Prostate gland (tissue), 2 donors: Measurements from ENCODE around the gene GPRIN3. TPM values are rescaled to one million over a fixed set of nuclear protein-coding genes. Genes with fewer than 3 reads are reported as not detected.

Experiments used
- DNase-seq: peaks from one replicate; pipeline ENCODE4 v3.0.0-alpha.2; 2019; ENCODE audit warnings: low spot score
- H3K27ac ChIP-seq, 2 donors: fragments of 200-600 bp; sonication (generic); 2 replicates each; pipeline ENCODE4 v1.5.1; 2017 to 2019
- H3K27me3 ChIP-seq: fragments of 200-600 bp; sonication (generic); replicated peaks from 2 replicates; pipeline ENCODE4 v1.5.1; 2019; ENCODE audit not compliant: insufficient read depth
- H3K36me3 ChIP-seq, 2 donors: fragments of 200-600 bp; sonication (generic); 1 replicate in 1 of 2; 2 replicates in 1 of 2; pipeline versions ENCODE4 v1.5.1 to v1.8.1; 2017 to 2019
- H3K4me1 ChIP-seq: fragments of 200-600 bp; sonication (generic); replicated peaks from 2 replicates; pipeline ENCODE4 v1.5.1; 2019
- H3K4me3 ChIP-seq, 2 donors: fragments of 200-600 bp; sonication (generic); 2 replicates each; pipeline ENCODE4 v1.5.1; 2017 to 2019
- H3K9me3 ChIP-seq: fragments of 200-600 bp; sonication (generic); 2 replicates; pipeline ENCODE4 v1.5.1; 2017
- POLR2A ChIP-seq: fragments of 450-650 bp; IDR thresholded peaks from one replicate; pipeline ENCODE4 v1.6.1; 2016; ENCODE audit warnings: antibody characterized with exemption, mild to moderate bottlenecking
- POLR2AphosphoS5 ChIP-seq: sonication (generic); formaldehyde crosslinking; IDR thresholded peaks from one replicate; pipeline ENCODE4 v1.6.1; 2017; ENCODE audit warnings: antibody characterized with exemption
- WGBS: methylation state at CpG from one replicate; pipeline ENCODE4 v1.1.5; 2018; 5-methylcytosine and 5-hydroxymethylcytosine counted together
- intact Hi-C: fragments of 100-400 bp; cut with DNase I; formaldehyde crosslinking; loops from one replicate; pipeline ENCODE4 v1.14.2; 2022
- total RNA-seq, 2 donors: library from RNA; depleted of rRNA; stranded (reverse); fragments of >200 nt; gene quantifications; one replicate each; pipeline ENCODE4 v1.1.0, GENCODE V29; 2016
- TF ChIP-seq, protein P1 (sequence below), 4 experiments: fragments of 200-600 bp in 2 of 4; fragments of 450-650 bp in 2 of 4; sonication (generic) in 2 of 4; IDR thresholded peaks; 1 replicate in 3 of 4; 2 replicates in 1 of 4; pipeline ENCODE4 v1.5.1; 2016 to 2019; ENCODE audit warnings: antibody characterized with exemption in 4 of 4, mild to moderate bottlenecking in 2 of 4, moderate library complexity in 2 of 4

The GPRIN3 gene
- total RNA-seq, 2 donors from 2014 or later = 0.77 to 2.4 TPM

DNA sequence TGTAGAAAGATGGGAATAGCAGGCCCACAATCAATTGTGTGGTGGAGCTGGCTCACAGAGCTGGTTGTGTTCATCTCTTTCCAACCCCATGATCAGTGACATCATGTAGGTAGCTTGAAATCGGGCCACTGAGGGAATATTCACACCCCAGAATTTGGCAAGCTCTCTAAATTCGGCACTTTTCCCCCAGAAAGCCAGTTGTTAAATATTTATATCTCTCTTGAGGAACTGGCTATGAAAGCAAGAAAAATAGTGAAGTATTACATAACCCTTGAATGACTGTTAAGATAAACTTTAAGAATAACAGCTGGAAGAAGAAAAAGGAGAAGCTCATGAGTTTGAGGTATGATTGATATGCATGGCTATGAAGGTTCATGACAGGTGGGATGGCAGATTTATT lies 38.9 kb downstream of the GPRIN3 start:
- Histone ChIP-seq H3K36me3 (no peaks in the 10 kb centered on the region), H3K4me1 (no peaks in the 10 kb centered on the region), H3K27me3 (no peaks in the 10 kb centered on the region), H3K9me3 (no peaks in the 10 kb centered on the region), H3K27ac (no peak overlapping the region), H3K4me3 (no peak overlapping the region)
- DNase-seq = no peak
- TF ChIP-seq POLR2AphosphoS5 (no peak), POLR2A (no peak)
- TF ChIP-seq, protein P1, sequence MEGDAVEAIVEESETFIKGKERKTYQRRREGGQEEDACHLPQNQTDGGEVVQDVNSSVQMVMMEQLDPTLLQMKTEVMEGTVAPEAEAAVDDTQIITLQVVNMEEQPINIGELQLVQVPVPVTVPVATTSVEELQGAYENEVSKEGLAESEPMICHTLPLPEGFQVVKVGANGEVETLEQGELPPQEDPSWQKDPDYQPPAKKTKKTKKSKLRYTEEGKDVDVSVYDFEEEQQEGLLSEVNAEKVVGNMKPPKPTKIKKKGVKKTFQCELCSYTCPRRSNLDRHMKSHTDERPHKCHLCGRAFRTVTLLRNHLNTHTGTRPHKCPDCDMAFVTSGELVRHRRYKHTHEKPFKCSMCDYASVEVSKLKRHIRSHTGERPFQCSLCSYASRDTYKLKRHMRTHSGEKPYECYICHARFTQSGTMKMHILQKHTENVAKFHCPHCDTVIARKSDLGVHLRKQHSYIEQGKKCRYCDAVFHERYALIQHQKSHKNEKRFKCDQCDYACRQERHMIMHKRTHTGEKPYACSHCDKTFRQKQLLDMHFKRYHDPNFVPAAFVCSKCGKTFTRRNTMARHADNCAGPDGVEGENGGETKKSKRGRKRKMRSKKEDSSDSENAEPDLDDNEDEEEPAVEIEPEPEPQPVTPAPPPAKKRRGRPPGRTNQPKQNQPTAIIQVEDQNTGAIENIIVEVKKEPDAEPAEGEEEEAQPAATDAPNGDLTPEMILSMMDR (IDR thresholded peaks at IDR 0.05) = no peak
- WGBS = 62% methylated on average over 2 of the region's 2 CpGs
- intact Hi-C loops = no loop called here

DNA sequence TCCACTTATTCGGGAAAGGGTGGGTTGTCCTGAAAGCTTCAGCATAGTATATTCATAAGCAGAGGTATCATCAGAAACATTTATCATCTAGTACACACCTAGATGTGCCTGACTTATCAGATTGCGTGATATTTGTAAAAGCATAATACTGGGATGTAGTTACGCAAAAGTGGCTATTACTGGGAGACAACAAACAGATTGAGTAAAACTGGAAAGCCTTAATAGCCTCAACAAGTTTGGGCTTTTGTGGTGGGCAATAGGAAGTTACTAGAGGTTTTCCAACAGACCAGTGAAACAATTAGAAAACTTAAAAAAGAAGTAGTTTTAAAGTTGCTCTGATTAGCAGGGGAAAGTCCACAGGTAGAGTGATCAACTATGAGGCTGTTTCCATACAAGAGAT lies 39.8 kb downstream of the GPRIN3 start:
- no peak overlapping the region for H3K27ac ChIP-seq
- no peaks in the 10 kb centered on the region for H3K9me3 ChIP-seq
- no peaks in the 10 kb centered on the region for H3K36me3 ChIP-seq
- WGBS = 94% methylated on average over 3 of the region's 3 CpGs
- no peaks in the 10 kb centered on the region for H3K27me3 ChIP-seq
- intact Hi-C loops = no loop called here
- no peaks in the 10 kb centered on the region for H3K4me1 ChIP-seq
- DNase-seq = no peak
- no peak overlapping the region for H3K4me3 ChIP-seq
- TF ChIP-seq POLR2AphosphoS5 = no peak
- TF ChIP-seq, protein P1 (IDR thresholded peaks at IDR 0.05) = no peak
- TF ChIP-seq POLR2A = no peak

DNA sequence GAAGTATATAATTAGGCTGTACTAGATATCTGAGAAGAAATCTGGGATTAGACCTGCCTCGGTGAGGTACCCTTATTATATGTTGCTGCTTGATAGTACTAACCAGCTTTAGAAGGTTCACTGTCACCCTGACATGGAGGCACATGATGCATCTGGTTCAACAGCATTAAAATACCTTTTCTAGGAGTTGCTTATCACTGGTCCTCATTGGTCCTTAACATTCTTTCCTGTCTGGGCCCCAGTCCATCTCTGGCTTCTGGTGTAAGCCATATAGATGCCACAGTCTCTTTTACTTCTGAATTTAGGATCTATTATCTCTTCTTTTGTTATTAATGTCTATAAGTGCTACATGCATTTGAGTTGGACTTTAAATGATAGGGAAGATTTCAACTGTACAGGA lies 40.2 kb downstream of the GPRIN3 start:
- Histone ChIP-seq H3K9me3 (no peaks in the 10 kb centered on the region), H3K27ac (no peak overlapping the region), H3K36me3 (no peaks in the 10 kb centered on the region), H3K4me1 (no peaks in the 10 kb centered on the region), H3K27me3 (no peaks in the 10 kb centered on the region), H3K4me3 (no peak overlapping the region)
- TF ChIP-seq, protein P1 (IDR thresholded peaks at IDR 0.05) = no peak
- TF ChIP-seq POLR2AphosphoS5 = no peak
- no peak for TF ChIP-seq POLR2A
- no peak for DNase-seq
- intact Hi-C loops = no loop called here
- WGBS = 80% methylated on average over 1 of the region's 1 CpG

DNA sequence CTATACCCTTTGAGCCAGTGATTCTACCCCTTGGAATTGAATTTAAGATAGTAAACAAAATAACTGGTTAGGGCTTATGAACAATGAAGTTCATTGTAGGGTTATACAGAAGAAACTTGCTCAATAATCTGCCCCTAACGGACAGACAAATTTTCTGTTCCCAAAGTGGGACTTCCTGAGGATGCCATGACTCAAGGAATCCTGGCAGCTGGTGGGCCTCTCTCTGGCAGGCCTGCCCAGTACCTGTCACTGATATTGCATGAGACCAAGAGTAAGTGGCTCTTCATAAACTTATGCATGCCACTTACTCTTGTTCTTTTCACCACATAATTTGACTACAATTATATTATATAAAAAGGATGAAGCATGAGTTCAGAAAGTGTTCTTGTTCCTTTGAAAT lies 41.5 kb downstream of the GPRIN3 start:
- WGBS = 62% methylated on average over 1 of the region's 1 CpG
- H3K9me3 ChIP-seq = no peaks in the 10 kb centered on the region
- no peak overlapping the region for H3K27ac ChIP-seq
- no peak overlapping the region for H3K4me3 ChIP-seq
- intact Hi-C loops = no loop called here
- DNase-seq = no peak
- TF ChIP-seq, protein P1 (IDR thresholded peaks at IDR 0.05) = no peak
- TF ChIP-seq POLR2A = no peak
- TF ChIP-seq POLR2AphosphoS5 = no peak
- no peaks in the 10 kb centered on the region for H3K4me1 ChIP-seq
- no peaks in the 10 kb centered on the region for H3K36me3 ChIP-seq
- H3K27me3 ChIP-seq = no peaks in the 10 kb centered on the region

DNA sequence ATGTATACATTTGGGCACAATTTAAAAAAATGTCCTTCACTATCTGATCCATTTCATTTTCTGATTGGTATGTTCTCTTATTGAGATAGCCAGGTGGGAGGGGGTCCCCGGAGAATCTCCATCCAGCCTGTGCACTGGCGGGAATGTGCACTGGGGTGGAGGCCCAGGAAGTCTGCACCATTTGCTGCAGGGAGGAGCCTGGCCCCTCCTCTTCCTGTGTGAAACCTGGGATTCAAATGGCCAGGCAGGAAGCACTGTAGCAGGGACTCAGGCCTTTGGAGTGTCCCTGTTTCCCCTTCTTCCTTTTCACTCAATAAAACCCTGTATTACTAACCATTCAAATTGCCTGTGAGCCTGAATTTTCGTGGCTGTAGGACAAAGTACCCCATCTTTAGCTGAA lies 44.3 kb downstream of the GPRIN3 start:
- intact Hi-C loops = no loop called here
- Histone ChIP-seq H3K4me3 (no peak overlapping the region), H3K27ac (no peak overlapping the region), H3K4me1 (no peaks in the 10 kb centered on the region), H3K27me3 (no peaks in the 10 kb centered on the region), H3K9me3 (no peaks in the 10 kb centered on the region), H3K36me3 (no peaks in the 10 kb centered on the region)
- DNase-seq = no peak
- TF ChIP-seq, protein P1 (IDR thresholded peaks at IDR 0.05) = no peak
- TF ChIP-seq POLR2AphosphoS5 = no peak
- TF ChIP-seq POLR2A = no peak
- WGBS = 94% methylated on average over 3 of the region's 3 CpGs
